HepG2 (cell line): ENCODE measurements around the gene RPS2. TPM values are rescaled to one million over a fixed set of nuclear protein-coding genes. Genes with fewer than 3 reads are reported as not detected.

Experiments
- ATAC-seq: fragments of 200-7000 bp; cut with Tn5 transposase; 3 replicates; pipeline ENCODE4 v1.9.1; 2020; ENCODE audit warnings: mild to moderate bottlenecking, moderate library complexity
- BruUV-seq: library from RNA; stranded (reverse); fragments of 400-500 nt; replicated peaks from 2 replicates; lab custom pipeline; 2021; lab: Mats Ljungman, UMichigan
- CTCF ChIA-PET: fragments of 300-600 bp; formaldehyde crosslinking; extraction: SDS; loops from one replicate; lab custom pipeline; 2021; ENCODE audit warnings: low total read pairs, inconsistent platforms, low intra/inter-chr PET ratio; lab: Yijun Ruan, JAX
- POLR2A ChIA-PET: fragments of 350-600 bp; sonication (Branson Sonifier 250); formaldehyde crosslinking; loops from one replicate; lab custom pipeline; 2020; ENCODE audit warnings: antibody characterized with exemption, inconsistent platforms; lab: Yijun Ruan, JAX
- DNase-seq: peaks from one replicate; pipeline ENCODE4 v3.0.0-alpha.2; 2015; ENCODE audit warnings: low spot score
- FAIRE-seq: peaks from 3 replicates; lab custom pipeline; 2011; peaks lifted over from hg19 to GRCh38; lab: Jason Lieb, UNC
- H2AFZ ChIP-seq: one replicate; pipeline ENCODE4 v1.6.1; 2011; ENCODE audit warnings: low read length, inconsistent platforms
- H3K27ac ChIP-seq: fragments of 300-600 bp; 3 replicates; pipeline ENCODE4 v1.8.0; 2011; ENCODE audit warnings: mixed run types, mild to moderate bottlenecking, mixed read lengths, low read length, inconsistent platforms; ENCODE audit not compliant: insufficient read depth; ENCODE audit errors: extremely low read length
- H3K27me3 ChIP-seq, 2 experiments: fragments of 200-600 bp in 1 of 2; 2 replicates in 1 of 2; 3 replicates in 1 of 2; pipeline versions ENCODE4 v1.6.0 to v1.8.0; 2011; ENCODE audit warnings: low read length in 2 of 2, mild to moderate bottlenecking in 2 of 2, moderate library complexity in 2 of 2, inconsistent platforms in 1 of 2; ENCODE audit not compliant: insufficient read depth in 2 of 2, control insufficient read depth in 1 of 2
- H3K36me3 ChIP-seq, 2 experiments: fragments of 200-600 bp in 1 of 2; replicated peaks in 1 of 2; 2 replicates in 1 of 2; 3 replicates in 1 of 2; pipeline versions ENCODE4 v1.5.1 to v1.8.0; 2011; ENCODE audit warnings: low read length in 2 of 2, inconsistent platforms in 1 of 2; ENCODE audit not compliant: insufficient read depth in 2 of 2, control insufficient read depth in 1 of 2
- H3K4me1 ChIP-seq: 2 replicates; pipeline ENCODE4 v1.5.1; 2012; ENCODE audit warnings: low read length, inconsistent platforms; ENCODE audit not compliant: insufficient read depth
- H3K4me2 ChIP-seq: 2 replicates; pipeline ENCODE4 v1.6.0; 2011; ENCODE audit warnings: low read depth, low read length, inconsistent platforms
- H3K4me3 ChIP-seq, 3 experiments: fragments of 200-600 bp in 1 of 3; sonication (generic), shearing (Covaris generic) in 1 of 3; replicated peaks in 1 of 3; 2 replicates each; pipeline ENCODE4 v1.5.1; 2011 to 2016; ENCODE audit warnings: low read length in 3 of 3, inconsistent platforms in 2 of 3, low read depth in 2 of 3, mild to moderate bottlenecking in 2 of 3, control low read depth in 1 of 3, mixed read lengths in 1 of 3; ENCODE audit not compliant: insufficient read depth in 1 of 3
- H3K79me2 ChIP-seq: one replicate; pipeline ENCODE4 v1.6.1; 2011; ENCODE audit warnings: low read length, inconsistent platforms; ENCODE audit not compliant: insufficient read depth
- H3K9ac ChIP-seq: 2 replicates; pipeline ENCODE4 v1.6.0; 2011; ENCODE audit warnings: mild to moderate bottlenecking, low read depth, low read length, inconsistent platforms; ENCODE audit not compliant: insufficient read depth
- H3K9me3 ChIP-seq: 2 replicates; pipeline ENCODE4 v1.5.1; 2012; ENCODE audit warnings: mild to moderate bottlenecking, low read length
- H4K20me1 ChIP-seq: 2 replicates; pipeline ENCODE4 v1.6.0; 2011; ENCODE audit warnings: inconsistent platforms, mild to moderate bottlenecking, low read length, moderate library complexity; ENCODE audit not compliant: insufficient read depth
- BORCS8-MEF2B ChIP-seq: sonication (generic); formaldehyde crosslinking; IDR thresholded peaks from 2 replicates; pipeline ENCODE4 v1.8.0; 2022; ENCODE audit warnings: mild to moderate bottlenecking, missing genetic modification reagents
- GTF3A ChIP-seq: sonication (generic); formaldehyde crosslinking; conservative IDR thresholded peaks from 2 replicates; pipeline ENCODE4 v1.4.0; 2020; ENCODE audit warnings: mild to moderate bottlenecking, missing genetic modification reagents
- MIXL1 ChIP-seq: IDR thresholded peaks from 2 replicates; pipeline ENCODE4 v1.6.1; 2016
- RBAK ChIP-seq: sonication (generic); formaldehyde crosslinking; IDR thresholded peaks from 2 replicates; pipeline ENCODE4 v1.5.1; 2020; ENCODE audit warnings: mild to moderate bottlenecking, missing genetic modification reagents
- ZFY ChIP-seq: sonication (generic); formaldehyde crosslinking; IDR thresholded peaks from 2 replicates; pipeline ENCODE4 v1.4.0; 2020; ENCODE audit warnings: missing genetic modification reagents
- WGBS: methylation state at CpG from one replicate; pipeline ENCODE4 v1.1.6; 2017; ENCODE audit warnings: low lambda C conversion rate; 5-methylcytosine and 5-hydroxymethylcytosine counted together
- in situ Hi-C: cut with HindIII; loops from 2 replicates; pipeline ENCODE4 v1.10.0; 2017; ENCODE audit warnings: low pct_unique_long_range_greater_than_20kb; ENCODE audit not compliant: extremely low pct_ligation_motif_present
- intact Hi-C: fragments of 100-400 bp; cut with micrococcal nuclease; formaldehyde crosslinking; loops from one replicate; pipeline ENCODE4 v1.10.0; 2022; ENCODE audit not compliant: unreplicated experiment
- polyA plus RNA-seq, 8 experiments: library from polyadenylated mRNA; depleted of rRNA in 3 of 8; stranded (reverse) in 7 of 8; unstranded in 1 of 8; fragments of >200 nt; fragmentation: Illumina TruSeq in 4 of 8; extraction: Trizol in 4 of 8; gene quantifications; 2 replicates each; pipeline versions ENCODE4 v1.2.1 to v1.2.3, GENCODE V29; 2011 to 2016; ENCODE audit warnings: low read depth in 4 of 8, missing spikeins in 1 of 8, mixed read lengths in 1 of 8; ENCODE audit not compliant: insufficient read depth in 1 of 8
- total RNA-seq, 5 experiments: library from RNA; depleted of rRNA; stranded (reverse); fragments of >200 nt; fragmentation: Illumina TruSeq; extraction: Trizol; gene quantifications; 2 replicates each; pipeline ENCODE4 v1.2.3, GENCODE V29; 2016; ENCODE audit warnings: low read depth in 1 of 5
- TF ChIP-seq, protein P1 (sequence below): IDR thresholded peaks from 2 replicates; pipeline ENCODE4 v1.6.1; 2012; ENCODE audit warnings: low read length, improper control_type of control experiment
- TF ChIP-seq, protein P2 (sequence below): sonication (generic); formaldehyde crosslinking; IDR thresholded peaks from 2 replicates; pipeline ENCODE4 v1.4.0; 2020; ENCODE audit warnings: mild to moderate bottlenecking, missing genetic modification reagents
- TF ChIP-seq, protein P3 (sequence below): sonication (generic); formaldehyde crosslinking; IDR thresholded peaks from 2 replicates; pipeline ENCODE4 v1.4.0; 2020; ENCODE audit warnings: missing genetic modification reagents
- TF ChIP-seq, protein P4 (sequence below): sonication (generic); formaldehyde crosslinking; IDR thresholded peaks from 2 replicates; pipeline ENCODE4 v1.9.0; 2021; ENCODE audit warnings: missing genetic modification reagents, borderline replicate concordance
- TF ChIP-seq, protein P5 (sequence below): sonication (generic); formaldehyde crosslinking; conservative IDR thresholded peaks from 2 replicates; pipeline ENCODE4 v1.4.0; 2020; ENCODE audit warnings: missing genetic modification reagents
- TF ChIP-seq, protein P6 (sequence below): sonication (generic); formaldehyde crosslinking; IDR thresholded peaks from 2 replicates; pipeline ENCODE4 v1.8.1; 2023; ENCODE audit warnings: missing genetic modification reagents, mild to moderate bottlenecking, borderline replicate concordance

The RPS2 gene
- total and polyA plus RNA-seq, 2 of the 13 experiments (the other 11 are each of a cell fraction or from before 2014, with no cell fraction given), result 1,908 to 4,514 TPM

DNA sequence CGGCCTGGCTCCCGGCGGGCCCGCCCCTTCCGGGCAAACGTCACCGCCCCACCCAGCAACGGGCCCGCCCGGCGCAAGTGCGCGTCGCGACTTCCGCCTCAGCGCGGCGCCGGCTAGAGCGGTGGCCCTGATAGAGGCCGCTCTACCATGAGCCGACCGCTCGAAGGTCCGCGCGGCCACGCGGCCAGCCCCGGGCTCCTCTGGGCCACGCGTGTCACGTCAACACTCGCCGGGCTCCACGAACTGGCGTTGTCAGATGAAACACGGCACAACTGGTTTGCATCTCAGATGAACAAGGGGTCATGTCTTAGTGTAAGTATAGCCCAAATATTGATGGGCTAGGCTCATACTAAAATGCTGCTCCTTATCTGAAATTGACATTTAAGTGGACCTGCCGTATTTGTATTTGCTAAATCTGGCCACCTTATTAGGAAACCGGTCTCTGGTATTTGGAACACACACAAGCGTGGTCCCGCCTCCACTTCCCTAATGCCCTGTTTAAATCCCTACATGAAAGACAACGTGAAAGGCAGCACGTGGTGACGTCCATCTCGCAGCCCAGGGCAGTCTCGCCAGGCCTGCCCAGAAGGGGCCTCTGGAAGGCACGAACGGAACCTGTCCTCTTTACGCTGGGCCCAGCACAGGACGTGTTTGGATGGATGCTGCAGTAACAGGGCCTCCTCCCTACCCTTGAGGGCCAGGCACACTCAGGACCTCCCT is 45.3 kb upstream of the RPS2 start, which contains the start of gene ZNF598:
TSS of gene ZNF598 (minus strand) at position 31 of the 720 bp plus-strand sequence.
- peaks cover 68% of the 10 kb centered on the region for H3K4me1 ChIP-seq
- in situ Hi-C loops (no loop called here), intact Hi-C loops (no loop called here)
- TSS peak; percentile 98 for BruUV-seq
- peak within 1 kb of the TSS; percentile 93 for H3K9ac ChIP-seq
- peaks cover 48% of the 10 kb centered on the region for H3K79me2 ChIP-seq
- peak; percentile 73 for DNase-seq
- ChIA-PET POLR2A (no interaction called here), CTCF (no interaction called here)
- H3K4me2 ChIP-seq, result peak within 1 kb of the TSS; percentile 99
- FAIRE-seq, result peak; percentile 62
- H3K36me3 ChIP-seq, result no peaks in the 10 kb centered on the region; a peak in 1 of 5 replicates
- whole genome bisulfite sequencing, result under 1% methylated on average over 12 of the region's 52 CpGs
- H4K20me1 ChIP-seq, result peaks cover 13% of the 10 kb centered on the region; the same call in 1 of the 2 replicates
- H3K27ac ChIP-seq, result peak within 1 kb of the TSS; percentile 79
- H3K9me3 ChIP-seq, result no peaks in the 10 kb centered on the region
- peak within 1 kb of the TSS; percentile 76 to 82 (median 81) for H3K4me3 ChIP-seq
- peak; percentile 89 for ATAC-seq
- no peak within 1 kb of the TSS for H2AFZ ChIP-seq
- no peaks in the 10 kb centered on the region for H3K27me3 ChIP-seq
- TF ChIP-seq, protein P1, sequence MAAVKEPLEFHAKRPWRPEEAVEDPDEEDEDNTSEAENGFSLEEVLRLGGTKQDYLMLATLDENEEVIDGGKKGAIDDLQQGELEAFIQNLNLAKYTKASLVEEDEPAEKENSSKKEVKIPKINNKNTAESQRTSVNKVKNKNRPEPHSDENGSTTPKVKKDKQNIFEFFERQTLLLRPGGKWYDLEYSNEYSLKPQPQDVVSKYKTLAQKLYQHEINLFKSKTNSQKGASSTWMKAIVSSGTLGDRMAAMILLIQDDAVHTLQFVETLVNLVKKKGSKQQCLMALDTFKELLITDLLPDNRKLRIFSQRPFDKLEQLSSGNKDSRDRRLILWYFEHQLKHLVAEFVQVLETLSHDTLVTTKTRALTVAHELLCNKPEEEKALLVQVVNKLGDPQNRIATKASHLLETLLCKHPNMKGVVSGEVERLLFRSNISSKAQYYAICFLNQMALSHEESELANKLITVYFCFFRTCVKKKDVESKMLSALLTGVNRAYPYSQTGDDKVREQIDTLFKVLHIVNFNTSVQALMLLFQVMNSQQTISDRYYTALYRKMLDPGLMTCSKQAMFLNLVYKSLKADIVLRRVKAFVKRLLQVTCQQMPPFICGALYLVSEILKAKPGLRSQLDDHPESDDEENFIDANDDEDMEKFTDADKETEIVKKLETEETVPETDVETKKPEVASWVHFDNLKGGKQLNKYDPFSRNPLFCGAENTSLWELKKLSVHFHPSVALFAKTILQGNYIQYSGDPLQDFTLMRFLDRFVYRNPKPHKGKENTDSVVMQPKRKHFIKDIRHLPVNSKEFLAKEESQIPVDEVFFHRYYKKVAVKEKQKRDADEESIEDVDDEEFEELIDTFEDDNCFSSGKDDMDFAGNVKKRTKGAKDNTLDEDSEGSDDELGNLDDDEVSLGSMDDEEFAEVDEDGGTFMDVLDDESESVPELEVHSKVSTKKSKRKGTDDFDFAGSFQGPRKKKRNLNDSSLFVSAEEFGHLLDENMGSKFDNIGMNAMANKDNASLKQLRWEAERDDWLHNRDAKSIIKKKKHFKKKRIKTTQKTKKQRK, result no peak
- TF ChIP-seq BORCS8-MEF2B (CRISPR knock-in tag) (no peak; the same call in none of the 2 replicates), RBAK (no peak), GTF3A (CRISPR knock-in tag) (no peak), MIXL1 (CRISPR knock-in tag) (no peak; the same call in 1 of the 2 replicates), ZFY (CRISPR knock-in tag) (peak; percentile 89)
- TF ChIP-seq, protein P2, sequence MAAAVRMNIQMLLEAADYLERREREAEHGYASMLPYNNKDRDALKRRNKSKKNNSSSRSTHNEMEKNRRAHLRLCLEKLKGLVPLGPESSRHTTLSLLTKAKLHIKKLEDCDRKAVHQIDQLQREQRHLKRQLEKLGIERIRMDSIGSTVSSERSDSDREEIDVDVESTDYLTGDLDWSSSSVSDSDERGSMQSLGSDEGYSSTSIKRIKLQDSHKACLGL (CRISPR knock-in tag), result peak; percentile 90
- TF ChIP-seq, protein P3, sequence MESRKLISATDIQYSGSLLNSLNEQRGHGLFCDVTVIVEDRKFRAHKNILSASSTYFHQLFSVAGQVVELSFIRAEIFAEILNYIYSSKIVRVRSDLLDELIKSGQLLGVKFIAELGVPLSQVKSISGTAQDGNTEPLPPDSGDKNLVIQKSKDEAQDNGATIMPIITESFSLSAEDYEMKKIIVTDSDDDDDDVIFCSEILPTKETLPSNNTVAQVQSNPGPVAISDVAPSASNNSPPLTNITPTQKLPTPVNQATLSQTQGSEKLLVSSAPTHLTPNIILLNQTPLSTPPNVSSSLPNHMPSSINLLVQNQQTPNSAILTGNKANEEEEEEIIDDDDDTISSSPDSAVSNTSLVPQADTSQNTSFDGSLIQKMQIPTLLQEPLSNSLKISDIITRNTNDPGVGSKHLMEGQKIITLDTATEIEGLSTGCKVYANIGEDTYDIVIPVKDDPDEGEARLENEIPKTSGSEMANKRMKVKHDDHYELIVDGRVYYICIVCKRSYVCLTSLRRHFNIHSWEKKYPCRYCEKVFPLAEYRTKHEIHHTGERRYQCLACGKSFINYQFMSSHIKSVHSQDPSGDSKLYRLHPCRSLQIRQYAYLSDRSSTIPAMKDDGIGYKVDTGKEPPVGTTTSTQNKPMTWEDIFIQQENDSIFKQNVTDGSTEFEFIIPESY, result no peak
- TF ChIP-seq, protein P4, sequence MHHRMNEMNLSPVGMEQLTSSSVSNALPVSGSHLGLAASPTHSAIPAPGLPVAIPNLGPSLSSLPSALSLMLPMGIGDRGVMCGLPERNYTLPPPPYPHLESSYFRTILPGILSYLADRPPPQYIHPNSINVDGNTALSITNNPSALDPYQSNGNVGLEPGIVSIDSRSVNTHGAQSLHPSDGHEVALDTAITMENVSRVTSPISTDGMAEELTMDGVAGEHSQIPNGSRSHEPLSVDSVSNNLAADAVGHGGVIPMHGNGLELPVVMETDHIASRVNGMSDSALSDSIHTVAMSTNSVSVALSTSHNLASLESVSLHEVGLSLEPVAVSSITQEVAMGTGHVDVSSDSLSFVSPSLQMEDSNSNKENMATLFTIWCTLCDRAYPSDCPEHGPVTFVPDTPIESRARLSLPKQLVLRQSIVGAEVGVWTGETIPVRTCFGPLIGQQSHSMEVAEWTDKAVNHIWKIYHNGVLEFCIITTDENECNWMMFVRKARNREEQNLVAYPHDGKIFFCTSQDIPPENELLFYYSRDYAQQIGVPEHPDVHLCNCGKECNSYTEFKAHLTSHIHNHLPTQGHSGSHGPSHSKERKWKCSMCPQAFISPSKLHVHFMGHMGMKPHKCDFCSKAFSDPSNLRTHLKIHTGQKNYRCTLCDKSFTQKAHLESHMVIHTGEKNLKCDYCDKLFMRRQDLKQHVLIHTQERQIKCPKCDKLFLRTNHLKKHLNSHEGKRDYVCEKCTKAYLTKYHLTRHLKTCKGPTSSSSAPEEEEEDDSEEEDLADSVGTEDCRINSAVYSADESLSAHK (CRISPR knock-in tag), result no peak
- TF ChIP-seq, protein P5, sequence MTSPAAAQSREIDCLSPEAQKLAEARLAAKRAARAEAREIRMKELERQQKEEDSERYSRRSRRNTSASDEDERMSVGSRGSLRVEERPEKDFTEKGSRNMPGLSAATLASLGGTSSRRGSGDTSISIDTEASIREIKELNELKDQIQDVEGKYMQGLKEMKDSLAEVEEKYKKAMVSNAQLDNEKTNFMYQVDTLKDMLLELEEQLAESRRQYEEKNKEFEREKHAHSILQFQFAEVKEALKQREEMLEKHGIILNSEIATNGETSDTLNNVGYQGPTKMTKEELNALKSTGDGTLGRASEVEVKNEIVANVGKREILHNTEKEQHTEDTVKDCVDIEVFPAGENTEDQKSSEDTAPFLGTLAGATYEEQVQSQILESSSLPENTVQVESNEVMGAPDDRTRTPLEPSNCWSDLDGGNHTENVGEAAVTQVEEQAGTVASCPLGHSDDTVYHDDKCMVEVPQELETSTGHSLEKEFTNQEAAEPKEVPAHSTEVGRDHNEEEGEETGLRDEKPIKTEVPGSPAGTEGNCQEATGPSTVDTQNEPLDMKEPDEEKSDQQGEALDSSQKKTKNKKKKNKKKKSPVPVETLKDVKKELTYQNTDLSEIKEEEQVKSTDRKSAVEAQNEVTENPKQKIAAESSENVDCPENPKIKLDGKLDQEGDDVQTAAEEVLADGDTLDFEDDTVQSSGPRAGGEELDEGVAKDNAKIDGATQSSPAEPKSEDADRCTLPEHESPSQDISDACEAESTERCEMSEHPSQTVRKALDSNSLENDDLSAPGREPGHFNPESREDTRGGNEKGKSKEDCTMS (CRISPR knock-in tag), result no peak
- TF ChIP-seq, protein P6, sequence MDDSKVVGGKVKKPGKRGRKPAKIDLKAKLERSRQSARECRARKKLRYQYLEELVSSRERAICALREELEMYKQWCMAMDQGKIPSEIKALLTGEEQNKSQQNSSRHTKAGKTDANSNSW (CRISPR knock-in tag), result no peak
